GM18861 (cell line): ENCODE data around the gene APRT.

ENCODE experiments used
- ATAC-seq: cut with Tn5 transposase; IDR thresholded peaks from one replicate; pipeline ENCODE4 v1.9.1; 2021; ENCODE audit not compliant: unreplicated experiment

APRT gene

DNA sequence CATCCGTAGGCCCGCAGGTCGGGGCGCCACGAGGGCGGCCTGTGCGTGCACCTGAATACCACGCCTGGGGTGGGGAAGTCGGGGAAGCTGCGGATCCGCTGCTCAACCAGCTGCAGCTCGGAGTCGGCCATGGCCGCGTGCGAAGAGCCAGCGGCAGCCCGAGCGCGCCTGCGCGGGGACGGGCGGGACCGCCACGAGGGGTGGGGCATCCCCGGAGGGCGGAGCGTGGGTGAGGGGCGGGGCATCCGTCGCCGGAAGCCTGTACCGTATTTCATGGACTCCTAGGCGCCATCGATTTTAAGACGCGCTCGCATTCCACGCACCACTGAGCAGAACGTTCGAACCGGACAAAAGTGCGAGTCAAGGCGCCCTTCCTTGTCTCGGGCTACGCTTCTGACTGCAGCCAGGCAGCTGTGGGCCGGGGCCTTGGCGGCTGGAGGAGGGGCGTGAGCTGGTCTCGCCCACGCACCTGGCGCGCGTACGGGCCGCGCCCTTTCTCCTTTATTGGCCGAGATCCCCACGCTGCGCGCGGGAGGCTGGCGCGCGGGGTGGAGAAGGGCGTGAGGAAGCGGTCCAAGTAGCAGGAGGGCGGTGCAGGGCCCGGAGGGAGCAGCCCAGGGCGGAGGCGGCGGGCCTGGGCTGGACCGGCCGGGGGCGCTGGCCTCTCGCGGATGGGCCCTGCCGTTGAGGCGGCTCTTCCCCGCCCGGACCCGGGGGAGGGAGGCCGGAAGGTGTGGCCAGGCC lies at the start of gene APRT:
APRT (minus strand) TSS at position 160 of the 744 bp plus-strand sequence; CDS start at position 131, 29 bp downstream.
- peak; percentile 51 for ATAC-seq

GRCh38 chr16:88861359-88861758 lies 49.6 kb upstream of the APRT start:
- ATAC-seq = no peak

GRCh38 chr16:88859381-88860091 lies 47.8 kb upstream of the APRT start:
- ATAC-seq = no peak

- ATAC-seq = peak; percentile 38
These were observed 46.1 kb upstream of the APRT start for GRCh38 chr16:88857728-88858339.

GRCh38 chr16:88856828-88857727 lies 45.4 kb upstream of the APRT start, which contains the start of the genes GALNS and TRAPPC2L:
Gene GALNS (minus strand): TSS chr16:88856947. CDS start chr16:88856877, 70 bp downstream.
Gene TRAPPC2L (plus strand): TSS chr16:88857127. CDS start chr16:88857151, 24 bp downstream.
- peak; percentile 67 for ATAC-seq

- ATAC-seq = no peak
These were observed 44.5 kb upstream of the APRT start for GRCh38 chr16:88856122-88856827.

DNA sequence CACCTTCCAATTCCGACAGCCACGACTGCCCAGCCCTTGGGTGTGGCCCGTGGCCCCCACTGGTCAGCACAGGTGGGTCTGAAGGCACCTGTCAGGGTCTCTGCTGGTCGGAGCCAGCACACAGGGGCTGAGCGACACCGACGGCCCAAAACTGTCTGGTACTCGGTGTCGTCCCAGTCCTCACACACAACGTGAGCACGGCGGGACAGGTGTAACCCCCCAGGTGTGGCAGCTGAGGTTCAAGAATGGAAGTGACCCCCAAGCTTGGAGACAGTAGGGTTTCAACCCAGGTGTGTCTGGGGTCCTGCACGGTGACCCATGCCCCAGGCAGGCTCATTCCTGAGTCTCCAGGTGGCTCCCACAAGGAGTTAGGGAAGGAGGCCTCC lies 44.0 kb upstream of the APRT start:
- no peak for ATAC-seq

- no peak for ATAC-seq
These were observed 43.4 kb upstream of the APRT start for GRCh38 chr16:88855176-88855575.

GRCh38 chr16:88854306-88855111 lies 42.8 kb upstream of the APRT start:
- ATAC-seq = no peak

DNA sequence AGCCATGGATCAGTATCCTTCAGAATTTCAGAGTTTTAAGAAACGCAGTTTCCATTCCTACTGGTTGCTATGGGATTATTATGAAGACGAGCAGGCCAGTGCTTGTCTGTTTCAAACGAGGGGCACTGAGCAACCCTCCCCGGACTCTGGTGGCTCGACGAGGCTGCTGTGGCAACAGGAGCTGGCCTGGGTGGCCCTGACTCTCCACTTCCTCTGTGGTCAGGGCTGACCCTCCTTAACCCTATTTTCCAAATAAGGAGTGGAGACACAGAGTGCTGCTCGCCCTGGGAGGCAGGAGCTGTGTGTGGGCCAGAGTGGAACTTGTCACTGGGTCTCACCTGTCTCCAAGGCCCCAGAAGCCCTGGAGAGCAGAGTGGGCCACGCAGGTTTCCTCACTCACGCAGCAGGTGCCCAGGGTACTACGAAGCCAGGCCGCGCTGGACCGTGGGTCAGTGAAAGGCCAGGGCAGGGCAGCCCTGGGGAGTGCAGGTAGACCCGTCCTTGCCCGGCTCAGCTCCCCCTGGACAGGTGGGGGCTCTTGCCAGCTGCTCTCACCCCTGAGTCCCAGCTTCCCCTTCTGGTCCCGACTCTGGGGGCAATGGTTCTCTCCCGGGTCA lies 41.7 kb upstream of the APRT start:
- no peak for ATAC-seq

GRCh38 chr16:88851616-88852015 lies 39.9 kb upstream of the APRT start:
- no peak for ATAC-seq

DNA sequence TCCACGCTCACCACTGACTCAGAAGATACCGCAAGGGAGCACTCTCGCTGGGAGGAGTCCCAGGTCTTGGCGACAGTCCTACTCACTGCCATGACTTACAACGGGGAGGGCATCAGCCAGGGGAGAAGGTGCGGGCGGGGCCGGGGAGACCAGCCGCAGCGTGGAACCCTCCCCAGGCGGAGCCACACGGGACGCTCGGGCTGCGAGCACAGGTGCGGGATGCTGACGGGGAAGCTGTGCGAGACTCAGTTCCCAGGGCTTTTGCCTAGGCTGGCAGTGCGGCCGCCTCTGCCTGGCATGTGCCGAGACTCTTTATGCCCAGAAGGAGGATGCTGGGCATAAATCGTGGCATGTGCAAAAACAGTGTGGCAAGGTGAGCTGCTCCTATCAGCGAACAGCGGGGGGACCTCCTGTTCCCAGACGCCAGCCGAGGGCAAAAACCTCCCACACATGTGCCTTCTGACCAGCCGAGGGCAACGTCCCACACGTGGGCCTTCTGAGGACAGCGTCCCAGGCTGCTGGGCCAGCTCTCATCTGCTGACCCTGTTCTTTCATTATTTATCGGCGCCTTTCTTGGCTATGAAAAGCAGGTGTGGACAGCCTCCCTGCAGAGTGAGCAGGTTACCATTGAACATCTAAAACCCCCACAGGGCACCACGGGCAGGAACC lies 38.9 kb upstream of the APRT start:
- no peak for ATAC-seq

- ATAC-seq = no peak
These were observed 36.8 kb upstream of the APRT start for GRCh38 chr16:88848557-88848956.

- ATAC-seq = no peak
These were observed 35.9 kb upstream of the APRT start for GRCh38 chr16:88847654-88848053.

DNA sequence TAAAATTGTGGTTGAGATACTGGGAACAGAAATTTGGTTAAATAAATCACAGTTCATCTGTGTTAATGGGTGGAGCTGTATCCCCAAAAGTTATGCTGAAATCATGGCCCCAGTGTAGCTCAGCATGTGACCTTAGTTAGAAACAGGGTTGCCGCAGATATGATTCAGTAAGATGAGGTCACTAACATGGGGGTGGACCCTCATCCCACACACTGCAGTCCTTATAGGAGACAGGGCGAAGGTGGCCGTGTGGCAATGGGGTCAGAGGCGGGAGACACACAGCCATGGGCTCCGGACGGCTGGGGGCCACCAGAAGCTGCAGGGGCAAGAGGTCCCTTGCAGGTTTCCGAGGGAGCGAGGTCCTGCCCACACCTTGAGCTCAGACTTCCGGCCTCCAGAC lies 34.4 kb upstream of the APRT start:
- no peak for ATAC-seq

- ATAC-seq = no peak
These were observed 32.8 kb upstream of the APRT start for GRCh38 chr16:88844419-88845036.

- no peak for ATAC-seq
These were observed 31.5 kb upstream of the APRT start for GRCh38 chr16:88843256-88843655.

DNA sequence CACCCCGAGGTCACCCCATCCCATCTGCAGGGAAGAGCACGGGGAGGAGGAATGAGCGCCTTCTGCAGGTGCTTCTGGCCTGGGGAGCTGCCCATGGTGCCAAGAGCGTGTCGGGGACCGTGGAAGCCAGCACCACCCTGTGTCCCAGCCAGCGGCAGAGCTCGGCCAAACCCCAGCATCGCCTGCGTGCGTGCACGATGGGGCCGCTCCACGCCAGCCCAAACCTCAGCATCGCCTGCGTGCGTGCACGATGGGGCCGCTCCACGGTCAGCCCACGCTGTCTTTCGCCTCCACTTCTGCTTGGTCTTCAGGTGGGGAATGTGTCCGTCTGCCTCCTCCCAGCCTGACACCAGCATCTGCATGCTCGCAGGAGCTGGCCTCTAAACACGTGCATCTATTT lies 31.1 kb upstream of the APRT start:
- ATAC-seq = no peak
